ENCODE results near the gene APBA1. TPM values are rescaled to one million over a fixed set of nuclear protein-coding genes. Genes with fewer than 3 reads are reported as not detected.
A peak's percentile ranks its signal among the peaks of the same experiment; 100 is the strongest.
"Not testable (repeated sequence)": the region's sequence is repeated elsewhere in the genome, so short reads cannot be mapped to it uniquely, and the experiment has no call there.

APBA1 gene
- total RNA-seq, 2 donors from 2014 or later = 6.8 to 9.5 TPM

DNA sequence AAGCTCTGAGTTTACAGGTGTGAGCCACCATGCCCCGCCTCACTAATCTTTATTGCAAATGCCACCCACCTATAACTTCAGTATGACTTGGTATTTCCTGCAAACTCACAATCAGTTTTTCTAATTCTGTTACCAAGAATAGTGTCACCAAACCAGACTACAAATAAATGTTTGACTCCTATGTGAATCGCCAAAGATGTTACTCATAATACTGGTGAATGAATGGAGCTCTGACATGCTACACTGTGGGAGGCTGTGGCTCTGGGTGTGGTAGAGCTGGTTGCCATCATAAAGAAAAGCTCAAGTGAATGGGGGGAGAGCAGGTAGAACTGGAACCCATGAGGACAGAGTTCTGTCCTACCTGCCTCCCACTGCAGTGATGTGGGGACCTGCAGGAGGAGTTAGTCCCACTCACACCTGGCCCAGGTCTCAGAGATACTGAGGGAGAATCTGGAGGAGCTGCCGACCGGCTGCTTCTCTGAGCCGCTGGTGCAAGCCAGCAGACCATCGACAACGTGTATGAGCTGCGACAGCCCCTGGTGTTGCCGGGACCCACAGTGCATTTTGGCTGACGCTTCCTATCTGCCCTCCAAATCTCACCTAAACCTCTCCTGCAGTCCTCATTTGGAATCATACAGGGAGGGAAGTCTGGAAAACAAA is 251.4 kb downstream of the APBA1 start:
- H3K4me3 ChIP-seq = no peak overlapping the region
- H3K4me1 ChIP-seq (ENCODE audit: control insufficient read depth in 1 of 2, low read depth in 2 of 2) = no peaks in the 10 kb centered on the region
- no peak for ATAC-seq (ENCODE audit: insufficient number of reproducible peaks, low FRiP score, low read depth)
- H3K36me3 ChIP-seq = no peaks in the 10 kb centered on the region
- no peaks in the 10 kb centered on the region for H3K9me3 ChIP-seq
- no peak for DNase-seq (ENCODE audit: low spot score)
- TF ChIP-seq, protein P1, sequence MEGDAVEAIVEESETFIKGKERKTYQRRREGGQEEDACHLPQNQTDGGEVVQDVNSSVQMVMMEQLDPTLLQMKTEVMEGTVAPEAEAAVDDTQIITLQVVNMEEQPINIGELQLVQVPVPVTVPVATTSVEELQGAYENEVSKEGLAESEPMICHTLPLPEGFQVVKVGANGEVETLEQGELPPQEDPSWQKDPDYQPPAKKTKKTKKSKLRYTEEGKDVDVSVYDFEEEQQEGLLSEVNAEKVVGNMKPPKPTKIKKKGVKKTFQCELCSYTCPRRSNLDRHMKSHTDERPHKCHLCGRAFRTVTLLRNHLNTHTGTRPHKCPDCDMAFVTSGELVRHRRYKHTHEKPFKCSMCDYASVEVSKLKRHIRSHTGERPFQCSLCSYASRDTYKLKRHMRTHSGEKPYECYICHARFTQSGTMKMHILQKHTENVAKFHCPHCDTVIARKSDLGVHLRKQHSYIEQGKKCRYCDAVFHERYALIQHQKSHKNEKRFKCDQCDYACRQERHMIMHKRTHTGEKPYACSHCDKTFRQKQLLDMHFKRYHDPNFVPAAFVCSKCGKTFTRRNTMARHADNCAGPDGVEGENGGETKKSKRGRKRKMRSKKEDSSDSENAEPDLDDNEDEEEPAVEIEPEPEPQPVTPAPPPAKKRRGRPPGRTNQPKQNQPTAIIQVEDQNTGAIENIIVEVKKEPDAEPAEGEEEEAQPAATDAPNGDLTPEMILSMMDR (IDR thresholded peaks at IDR 0.05) = no peak
- H3K27ac ChIP-seq = no peak overlapping the region
- no peaks in the 10 kb centered on the region for H3K27me3 ChIP-seq (replicated peaks; ENCODE audit: insufficient read depth)

DNA sequence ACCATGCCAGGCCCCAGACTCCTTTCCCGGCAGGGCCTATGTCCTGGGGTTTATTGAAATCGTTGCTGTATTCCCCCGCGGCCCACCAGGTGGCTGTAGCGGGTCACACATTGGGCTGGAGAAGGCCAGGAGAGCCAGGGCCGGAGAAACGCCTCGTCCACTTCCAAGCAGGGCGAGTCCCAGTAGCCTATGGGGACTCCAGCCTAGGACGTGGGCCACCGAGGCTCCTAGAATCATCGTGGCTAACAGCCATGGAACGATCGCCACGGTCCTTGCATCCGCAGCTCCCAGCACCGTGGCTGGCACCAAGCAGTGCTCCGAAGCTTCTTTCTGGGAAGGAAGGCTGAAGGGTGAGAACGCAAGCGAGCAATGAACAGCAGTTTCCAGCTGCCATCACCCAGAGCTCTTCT is 259.4 kb downstream of the APBA1 start:
- ATAC-seq (ENCODE audit: insufficient number of reproducible peaks, low FRiP score, low read depth) (no peak), DNase-seq (ENCODE audit: low spot score) (no peak)
- H3K36me3 ChIP-seq = no peaks in the 10 kb centered on the region
- H3K9me3 ChIP-seq = no peaks in the 10 kb centered on the region
- H3K27me3 ChIP-seq (replicated peaks; ENCODE audit: insufficient read depth) = no peaks in the 10 kb centered on the region
- H3K4me3 ChIP-seq = peak overlapping the region; percentile 66
- TF ChIP-seq, protein P1 (IDR thresholded peaks at IDR 0.05) = peak; percentile 66
- no peaks in the 10 kb centered on the region for H3K4me1 ChIP-seq (ENCODE audit: control insufficient read depth in 1 of 2, low read depth in 2 of 2)
- H3K27ac ChIP-seq = no peak overlapping the region

DNA sequence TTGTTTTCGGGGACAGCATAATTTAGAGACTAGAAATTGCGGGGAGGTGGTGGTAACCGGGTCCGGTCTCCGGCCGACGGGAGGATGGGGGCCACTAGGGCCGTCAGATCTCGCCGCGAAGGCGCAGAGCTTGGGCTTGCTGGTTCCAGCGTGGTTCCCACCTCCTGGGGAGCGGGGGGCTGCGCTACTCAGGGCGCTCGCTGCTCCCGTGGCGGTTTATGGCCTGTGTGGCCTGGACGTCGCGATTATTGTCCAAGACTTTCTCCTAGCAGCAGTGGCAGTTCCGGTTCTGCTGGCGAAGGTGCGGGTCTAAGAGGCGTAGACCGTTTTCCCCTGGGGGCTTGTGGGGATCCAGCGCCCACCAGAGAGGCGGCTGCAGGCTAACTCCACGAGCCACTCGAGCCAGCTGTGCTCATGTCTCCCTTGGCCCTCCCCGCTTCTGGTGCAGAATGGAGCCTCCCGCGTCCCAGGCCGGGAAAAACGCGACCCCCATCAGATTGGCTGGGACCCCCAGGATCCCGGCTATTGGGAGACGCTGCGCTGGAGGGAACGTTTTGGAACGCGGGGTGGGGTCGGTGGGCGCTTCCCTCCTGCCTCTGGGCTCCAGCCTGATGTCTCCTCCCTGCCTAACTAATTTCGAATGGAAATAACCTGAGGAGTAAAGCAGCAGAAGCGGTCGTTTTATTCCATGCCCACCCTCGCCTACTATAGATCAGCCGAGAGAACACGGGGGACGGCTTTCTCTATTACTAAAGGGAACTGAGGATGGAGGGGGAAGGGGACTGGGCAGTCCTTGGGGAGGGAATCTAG is 260.0 kb downstream of the APBA1 start:
- Histone ChIP-seq H3K36me3 (no peaks in the 10 kb centered on the region), H3K9me3 (no peaks in the 10 kb centered on the region), H3K27me3 (replicated peaks; ENCODE audit: insufficient read depth) (no peaks in the 10 kb centered on the region), H3K4me1 (ENCODE audit: control insufficient read depth in 1 of 2, low read depth in 2 of 2) (no peaks in the 10 kb centered on the region), H3K4me3 (peak overlapping the region; percentile 66), H3K27ac (no peak overlapping the region)
- ATAC-seq (ENCODE audit: insufficient number of reproducible peaks, low FRiP score, low read depth) (no peak), DNase-seq (ENCODE audit: low spot score) (no peak)
- TF ChIP-seq, protein P1 (IDR thresholded peaks at IDR 0.05) = no peak

DNA sequence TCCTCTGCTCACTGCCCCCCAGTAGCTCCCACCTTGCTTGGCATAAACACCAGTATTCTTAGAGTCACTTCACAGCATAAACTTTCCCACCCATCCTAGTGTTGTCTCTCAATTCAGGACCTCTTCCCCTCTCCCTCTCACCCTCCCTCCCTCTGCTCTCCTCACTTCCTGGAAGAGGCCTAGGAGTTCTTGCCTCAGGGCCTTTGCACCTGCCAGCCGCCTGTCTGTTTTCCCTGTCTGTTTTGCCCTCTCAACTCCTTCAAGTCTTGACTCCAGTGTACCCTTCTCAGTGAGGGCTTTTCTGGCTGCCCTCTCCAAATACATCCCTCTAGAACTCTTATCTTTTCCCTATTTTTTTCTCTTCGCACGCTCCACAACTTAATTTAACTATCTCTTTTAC is 260.9 kb downstream of the APBA1 start:
- Histone ChIP-seq H3K36me3 (no peaks in the 10 kb centered on the region), H3K9me3 (no peaks in the 10 kb centered on the region), H3K4me3 (no peak overlapping the region), H3K4me1 (ENCODE audit: control insufficient read depth in 1 of 2, low read depth in 2 of 2) (no peaks in the 10 kb centered on the region), H3K27ac (no peak overlapping the region), H3K27me3 (replicated peaks; ENCODE audit: insufficient read depth) (no peaks in the 10 kb centered on the region)
- ATAC-seq (ENCODE audit: insufficient number of reproducible peaks, low FRiP score, low read depth) = no peak
- TF ChIP-seq, protein P1 (IDR thresholded peaks at IDR 0.05) = no peak
- no peak for DNase-seq (ENCODE audit: low spot score)

DNA sequence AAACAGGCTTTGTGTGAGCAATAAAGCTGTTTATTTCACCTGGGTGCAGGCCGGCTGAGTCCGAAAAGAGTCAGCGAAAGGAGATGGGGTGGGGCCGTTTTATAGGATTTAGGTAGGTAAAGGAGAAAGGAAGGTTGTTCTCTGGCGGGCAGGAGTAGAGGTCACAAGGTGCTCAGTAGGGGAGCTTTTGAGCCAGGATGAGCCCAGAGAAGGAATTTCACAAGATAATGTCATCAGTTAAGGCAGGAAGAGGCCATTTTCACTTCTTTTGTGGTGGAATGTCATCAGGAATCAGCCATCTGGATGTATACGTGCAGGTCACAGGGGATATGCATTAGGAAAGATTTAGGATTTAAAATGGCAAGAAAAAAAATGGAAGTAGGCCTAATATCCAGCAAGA is 262.2 kb downstream of the APBA1 start:
- not testable (repeated sequence) for H3K4me3 ChIP-seq; H3K27me3 ChIP-seq (replicated peaks; ENCODE audit: insufficient read depth); H3K36me3 ChIP-seq; ATAC-seq (ENCODE audit: insufficient number of reproducible peaks, low FRiP score, low read depth); H3K27ac ChIP-seq; DNase-seq (ENCODE audit: low spot score); H3K9me3 ChIP-seq; H3K4me1 ChIP-seq (ENCODE audit: control insufficient read depth in 1 of 2, low read depth in 2 of 2)
